ENCODE results near the gene CORO7.

DNA sequence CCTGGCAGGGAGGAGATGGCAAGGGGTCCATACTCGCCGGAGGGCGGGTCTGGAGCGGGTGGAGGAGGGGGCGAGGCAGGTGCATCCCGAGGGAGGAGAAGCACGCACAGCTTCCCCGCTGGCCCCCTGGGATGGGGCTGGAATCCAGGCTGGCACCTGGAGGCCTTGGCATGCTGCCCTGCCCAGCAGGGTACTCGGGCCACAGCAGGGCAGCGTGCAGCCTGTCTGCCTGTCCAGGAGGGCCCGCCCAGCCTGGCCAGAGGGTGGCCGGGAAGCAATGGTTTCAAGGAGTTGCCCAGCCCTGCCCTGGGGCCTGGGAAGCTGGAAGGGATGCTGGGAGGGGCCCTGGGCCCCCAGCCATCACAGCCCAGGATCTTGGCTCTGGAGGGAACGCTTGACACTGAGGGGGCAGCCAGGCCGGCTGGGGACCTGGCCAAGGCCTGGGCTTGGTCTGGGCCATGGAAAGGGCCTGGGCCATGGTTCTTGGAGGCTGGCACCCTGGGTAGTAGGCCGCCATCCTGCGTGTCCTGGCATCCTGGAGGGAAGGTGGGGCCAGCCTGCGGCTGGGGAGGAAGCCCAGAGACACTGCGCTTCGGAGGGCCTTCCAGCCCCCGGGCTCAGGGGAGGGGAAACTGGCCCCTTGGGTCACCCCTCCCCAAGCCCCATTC is 99.4 kb downstream of the CORO7 start:
- TF ChIP-seq, protein P1, sequence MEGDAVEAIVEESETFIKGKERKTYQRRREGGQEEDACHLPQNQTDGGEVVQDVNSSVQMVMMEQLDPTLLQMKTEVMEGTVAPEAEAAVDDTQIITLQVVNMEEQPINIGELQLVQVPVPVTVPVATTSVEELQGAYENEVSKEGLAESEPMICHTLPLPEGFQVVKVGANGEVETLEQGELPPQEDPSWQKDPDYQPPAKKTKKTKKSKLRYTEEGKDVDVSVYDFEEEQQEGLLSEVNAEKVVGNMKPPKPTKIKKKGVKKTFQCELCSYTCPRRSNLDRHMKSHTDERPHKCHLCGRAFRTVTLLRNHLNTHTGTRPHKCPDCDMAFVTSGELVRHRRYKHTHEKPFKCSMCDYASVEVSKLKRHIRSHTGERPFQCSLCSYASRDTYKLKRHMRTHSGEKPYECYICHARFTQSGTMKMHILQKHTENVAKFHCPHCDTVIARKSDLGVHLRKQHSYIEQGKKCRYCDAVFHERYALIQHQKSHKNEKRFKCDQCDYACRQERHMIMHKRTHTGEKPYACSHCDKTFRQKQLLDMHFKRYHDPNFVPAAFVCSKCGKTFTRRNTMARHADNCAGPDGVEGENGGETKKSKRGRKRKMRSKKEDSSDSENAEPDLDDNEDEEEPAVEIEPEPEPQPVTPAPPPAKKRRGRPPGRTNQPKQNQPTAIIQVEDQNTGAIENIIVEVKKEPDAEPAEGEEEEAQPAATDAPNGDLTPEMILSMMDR (IDR thresholded peaks at IDR 0.05; ENCODE audit: low read depth, low read length, poor library complexity, severe bottlenecking), result no peak
- no peak for TF ChIP-seq EZH2phosphoT487 (IDR thresholded peaks at IDR 0.05; ENCODE audit: borderline replicate concordance, low read length)

Measured in DOHH2 (cell line).